ENCODE measurements around the gene EEF1A2.

The EEF1A2 gene

DNA sequence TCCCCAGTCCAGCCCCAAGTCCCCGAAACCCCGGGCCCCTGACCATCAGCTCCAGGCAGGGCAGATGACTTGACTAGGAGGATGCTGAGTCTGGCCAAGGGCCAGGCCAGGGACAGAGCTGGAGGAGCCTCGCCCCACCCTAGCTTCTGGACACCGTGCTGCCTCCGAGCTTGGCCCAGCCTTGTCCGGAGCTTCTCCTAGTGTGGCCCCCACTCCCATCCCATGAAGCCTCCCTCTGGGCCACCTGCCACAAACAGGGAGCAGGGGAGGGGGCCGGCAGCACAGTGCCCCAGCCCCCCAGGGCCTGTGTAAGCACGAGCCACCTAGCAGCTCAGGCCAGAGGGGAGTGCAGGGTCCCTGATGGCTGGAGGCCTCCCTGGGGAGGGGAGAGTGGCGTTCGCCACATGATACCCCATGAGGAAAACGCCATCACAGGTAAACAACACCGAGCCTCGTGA, 5.3 kb downstream of the EEF1A2 start:
- Histone ChIP-seq H3K27ac (ENCODE audit: insufficient read depth, low read length, poor library complexity, severe bottlenecking) (no peak overlapping the region), H3K4me3 (ENCODE audit: insufficient read depth, low read depth, low read length, poor library complexity, severe bottlenecking) (no peak overlapping the region), H3K27me3 (replicated peaks; ENCODE audit: control insufficient read depth, insufficient read depth, low read length, poor library complexity, severe bottlenecking) (peaks cover 15% of the 10 kb centered on the region), H3K4me1 (ENCODE audit: control insufficient read depth, insufficient read depth, low read length, poor library complexity, severe bottlenecking) (peaks cover 15% of the 10 kb centered on the region), H3K36me3 (ENCODE audit: control insufficient read depth, insufficient read depth, low read length) (no peaks in the 10 kb centered on the region), H3K9me3 (ENCODE audit: control insufficient read depth, low read length) (no peaks in the 10 kb centered on the region)
- DNase-seq = no peak

DNA sequence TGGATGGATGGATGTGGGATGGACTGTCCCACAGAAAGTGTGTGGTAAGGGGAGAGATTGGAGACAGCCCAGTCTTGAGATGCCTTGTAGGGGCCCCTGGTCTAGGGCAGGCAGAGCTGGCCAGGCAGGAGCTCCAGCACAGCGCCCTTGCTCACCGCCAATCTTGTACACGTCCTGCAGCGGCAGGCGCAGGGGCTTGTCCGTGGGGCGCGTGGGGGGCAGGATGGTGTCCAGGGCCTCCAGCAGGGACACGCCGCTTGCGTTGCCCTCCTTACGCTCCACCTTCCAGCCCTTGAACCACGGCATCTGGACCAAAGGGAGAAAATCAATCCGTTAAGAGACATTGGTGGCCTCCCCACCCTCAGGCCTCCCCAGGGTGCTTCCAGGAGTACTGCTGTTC, 5.9 kb downstream of the EEF1A2 start:
- Histone ChIP-seq H3K9me3 (ENCODE audit: control insufficient read depth, low read length) (no peaks in the 10 kb centered on the region), H3K27me3 (replicated peaks; ENCODE audit: control insufficient read depth, insufficient read depth, low read length, poor library complexity, severe bottlenecking) (peaks cover 9% of the 10 kb centered on the region), H3K27ac (ENCODE audit: insufficient read depth, low read length, poor library complexity, severe bottlenecking) (no peak overlapping the region), H3K36me3 (ENCODE audit: control insufficient read depth, insufficient read depth, low read length) (no peaks in the 10 kb centered on the region), H3K4me1 (ENCODE audit: control insufficient read depth, insufficient read depth, low read length, poor library complexity, severe bottlenecking) (peaks cover 10% of the 10 kb centered on the region), H3K4me3 (ENCODE audit: insufficient read depth, low read depth, low read length, poor library complexity, severe bottlenecking) (no peak overlapping the region)
- no peak for DNase-seq

DNA sequence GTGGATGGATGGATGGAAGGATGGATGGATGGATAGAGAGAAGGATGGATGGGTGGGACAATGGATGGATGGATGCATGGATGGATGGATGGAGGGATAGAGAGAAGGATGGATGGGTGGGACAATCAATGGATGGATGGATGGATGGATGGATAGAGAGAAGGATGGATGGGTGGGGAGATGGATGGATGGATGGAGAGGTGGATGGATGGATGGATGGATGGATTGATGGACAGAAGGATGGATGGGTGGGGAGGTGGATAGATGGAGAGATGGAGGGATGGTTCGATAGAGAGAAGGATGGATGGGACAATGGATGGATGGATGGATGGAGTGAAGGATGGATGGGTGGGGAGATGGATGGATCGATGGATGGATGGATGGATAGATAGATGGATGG, 6.4 kb downstream of the EEF1A2 start:
- Histone ChIP-seq H3K4me3 (ENCODE audit: insufficient read depth, low read depth, low read length, poor library complexity, severe bottlenecking) (no peak overlapping the region), H3K36me3 (ENCODE audit: control insufficient read depth, insufficient read depth, low read length) (no peaks in the 10 kb centered on the region), H3K4me1 (ENCODE audit: control insufficient read depth, insufficient read depth, low read length, poor library complexity, severe bottlenecking) (peaks cover 6% of the 10 kb centered on the region), H3K9me3 (ENCODE audit: control insufficient read depth, low read length) (no peaks in the 10 kb centered on the region), H3K27ac (ENCODE audit: insufficient read depth, low read length, poor library complexity, severe bottlenecking) (no peak overlapping the region), H3K27me3 (replicated peaks; ENCODE audit: control insufficient read depth, insufficient read depth, low read length, poor library complexity, severe bottlenecking) (peaks cover 8% of the 10 kb centered on the region)
- DNase-seq = no peak

DNA sequence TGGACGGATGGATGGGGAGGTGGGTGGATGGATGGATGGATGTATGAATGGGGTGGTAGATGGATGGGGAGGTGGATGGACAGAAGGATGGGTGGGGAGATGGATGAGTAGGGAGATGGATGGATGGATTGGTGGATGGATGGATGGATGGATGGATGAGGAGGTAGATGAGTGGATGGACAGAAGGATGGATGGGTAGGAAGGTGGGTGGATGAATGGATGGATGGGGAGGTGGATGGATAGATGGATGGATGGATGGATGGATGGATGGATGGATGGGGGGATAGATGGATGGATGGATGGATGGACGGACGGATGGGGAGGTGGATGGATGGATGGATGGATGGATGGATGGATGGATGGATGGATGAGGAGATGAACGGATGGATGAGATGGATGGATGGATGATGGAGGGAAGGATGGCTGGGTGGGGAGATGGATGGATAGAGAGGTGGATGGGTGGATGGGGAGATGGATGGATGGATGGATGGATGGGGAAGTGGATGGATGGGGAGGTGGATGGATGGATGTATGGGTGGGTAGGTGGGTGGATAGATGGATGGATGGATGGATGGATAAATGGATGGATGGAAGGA, 7.2 kb downstream of the EEF1A2 start:
- Histone ChIP-seq H3K4me3 (ENCODE audit: insufficient read depth, low read depth, low read length, poor library complexity, severe bottlenecking) (no peak overlapping the region), H3K36me3 (ENCODE audit: control insufficient read depth, insufficient read depth, low read length) (no peaks in the 10 kb centered on the region), H3K27ac (ENCODE audit: insufficient read depth, low read length, poor library complexity, severe bottlenecking) (no peak overlapping the region), H3K9me3 (ENCODE audit: control insufficient read depth, low read length) (no peaks in the 10 kb centered on the region), H3K27me3 (replicated peaks; ENCODE audit: control insufficient read depth, insufficient read depth, low read length, poor library complexity, severe bottlenecking) (peaks cover 7% of the 10 kb centered on the region), H3K4me1 (ENCODE audit: control insufficient read depth, insufficient read depth, low read length, poor library complexity, severe bottlenecking) (peaks cover 6% of the 10 kb centered on the region)
- DNase-seq = no peak

DNA sequence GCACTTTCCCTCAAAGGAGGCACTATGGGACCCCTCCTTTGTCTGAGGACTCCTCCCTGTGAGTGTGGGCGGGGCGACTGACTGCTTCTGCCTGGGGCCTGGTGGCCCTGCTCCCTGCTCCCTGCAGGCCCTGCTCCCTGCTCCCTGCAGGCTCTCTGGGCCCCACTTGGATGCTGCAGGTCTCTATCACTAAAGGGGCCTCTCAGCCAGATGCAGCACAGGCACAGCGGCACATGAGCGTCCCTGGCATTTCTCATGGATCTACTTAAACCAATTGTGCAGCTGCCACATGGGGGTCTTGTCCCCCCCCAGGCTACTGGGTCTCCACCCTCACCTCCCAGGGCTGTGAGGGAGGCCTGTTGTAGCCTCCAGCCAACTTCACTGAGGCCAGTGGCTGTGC, 7.8 kb downstream of the EEF1A2 start:
- H3K27me3 ChIP-seq (replicated peaks; ENCODE audit: control insufficient read depth, insufficient read depth, low read length, poor library complexity, severe bottlenecking) = peaks cover 7% of the 10 kb centered on the region
- H3K9me3 ChIP-seq (ENCODE audit: control insufficient read depth, low read length) = no peaks in the 10 kb centered on the region
- no peak for DNase-seq
- peaks cover under 1% of the 10 kb centered on the region for H3K4me1 ChIP-seq (ENCODE audit: control insufficient read depth, insufficient read depth, low read length, poor library complexity, severe bottlenecking)
- no peak overlapping the region for H3K27ac ChIP-seq (ENCODE audit: insufficient read depth, low read length, poor library complexity, severe bottlenecking)
- no peaks in the 10 kb centered on the region for H3K36me3 ChIP-seq (ENCODE audit: control insufficient read depth, insufficient read depth, low read length)
- H3K4me3 ChIP-seq (ENCODE audit: insufficient read depth, low read depth, low read length, poor library complexity, severe bottlenecking) = no peak overlapping the region

DNA sequence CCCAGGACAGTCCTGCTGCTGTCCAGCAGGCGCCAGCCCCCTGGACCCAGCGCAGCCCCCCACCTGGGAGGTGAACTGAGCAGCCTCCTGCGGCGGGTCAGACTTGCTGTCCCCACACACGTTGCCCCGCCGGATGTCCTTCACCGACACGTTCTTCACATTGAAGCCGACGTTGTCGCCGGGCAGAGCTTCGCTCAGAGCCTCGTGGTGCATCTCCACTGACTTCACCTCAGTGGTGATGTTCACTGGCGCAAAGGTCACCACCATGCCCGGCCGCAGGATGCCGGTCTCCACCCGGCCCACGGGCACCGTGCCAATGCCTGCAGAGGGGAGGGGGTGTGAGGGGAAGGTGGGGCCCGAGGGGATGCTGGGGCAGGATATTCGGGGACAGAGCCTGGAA, 8.5 kb downstream of the EEF1A2 start:
- Histone ChIP-seq H3K4me1 (ENCODE audit: control insufficient read depth, insufficient read depth, low read length, poor library complexity, severe bottlenecking) (no peaks in the 10 kb centered on the region), H3K27ac (ENCODE audit: insufficient read depth, low read length, poor library complexity, severe bottlenecking) (no peak overlapping the region), H3K4me3 (ENCODE audit: insufficient read depth, low read depth, low read length, poor library complexity, severe bottlenecking) (no peak overlapping the region), H3K27me3 (replicated peaks; ENCODE audit: control insufficient read depth, insufficient read depth, low read length, poor library complexity, severe bottlenecking) (peaks cover 9% of the 10 kb centered on the region), H3K9me3 (ENCODE audit: control insufficient read depth, low read length) (no peaks in the 10 kb centered on the region), H3K36me3 (ENCODE audit: control insufficient read depth, insufficient read depth, low read length) (no peaks in the 10 kb centered on the region)
- no peak for DNase-seq

DNA sequence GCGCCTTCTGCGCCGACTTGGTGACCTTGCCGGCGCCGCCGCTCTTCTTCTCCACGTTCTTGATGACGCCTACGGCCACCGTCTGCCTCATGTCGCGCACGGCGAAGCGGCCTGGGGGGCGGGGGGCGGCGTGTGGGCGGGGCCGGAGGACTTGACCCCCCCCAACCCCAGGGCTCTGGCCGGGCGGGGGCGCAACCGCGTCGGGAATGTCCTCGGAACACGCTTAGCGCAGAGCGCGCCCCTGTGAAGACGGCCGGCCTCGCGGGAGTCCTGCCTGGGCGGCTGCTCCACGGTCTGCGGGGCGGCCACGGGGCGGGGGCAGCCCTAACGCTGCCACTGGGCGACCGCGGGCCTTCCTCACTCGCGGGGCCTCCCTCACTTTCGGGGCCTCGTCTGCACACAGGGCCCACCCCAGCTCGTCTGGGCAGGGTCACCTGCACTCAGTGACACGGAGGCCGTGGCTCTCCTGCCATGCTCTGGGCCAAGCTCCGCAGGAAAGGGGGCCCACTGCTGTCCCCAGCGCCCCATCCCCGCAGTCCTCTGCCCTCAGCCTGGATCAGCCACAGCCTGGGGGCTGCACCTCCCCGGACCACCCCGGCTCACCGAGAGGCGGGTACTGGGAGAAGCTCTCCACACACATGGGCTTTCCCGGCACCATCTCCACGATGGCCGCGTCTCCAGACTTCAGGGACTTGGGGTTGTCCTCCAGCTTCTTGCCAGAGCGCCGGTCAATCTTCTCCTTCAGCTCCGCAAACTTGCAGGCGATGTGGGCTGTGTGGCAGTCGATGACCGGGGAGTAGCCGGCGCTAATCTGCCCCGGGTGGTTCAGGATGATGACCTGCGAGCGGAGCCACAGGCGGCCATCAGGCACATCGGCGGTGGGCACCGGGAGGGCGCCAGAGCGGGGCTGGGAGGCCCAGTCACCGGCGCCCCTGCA, 10.3 kb downstream of the EEF1A2 start:
- no peaks in the 10 kb centered on the region for H3K9me3 ChIP-seq (ENCODE audit: control insufficient read depth, low read length)
- no peaks in the 10 kb centered on the region for H3K36me3 ChIP-seq (ENCODE audit: control insufficient read depth, insufficient read depth, low read length)
- peaks cover 21% of the 10 kb centered on the region for H3K27me3 ChIP-seq (replicated peaks; ENCODE audit: control insufficient read depth, insufficient read depth, low read length, poor library complexity, severe bottlenecking)
- no peak for DNase-seq
- H3K27ac ChIP-seq (ENCODE audit: insufficient read depth, low read length, poor library complexity, severe bottlenecking) = no peak overlapping the region
- H3K4me1 ChIP-seq (ENCODE audit: control insufficient read depth, insufficient read depth, low read length, poor library complexity, severe bottlenecking) = no peaks in the 10 kb centered on the region
- H3K4me3 ChIP-seq (ENCODE audit: insufficient read depth, low read depth, low read length, poor library complexity, severe bottlenecking) = no peak overlapping the region

DNA sequence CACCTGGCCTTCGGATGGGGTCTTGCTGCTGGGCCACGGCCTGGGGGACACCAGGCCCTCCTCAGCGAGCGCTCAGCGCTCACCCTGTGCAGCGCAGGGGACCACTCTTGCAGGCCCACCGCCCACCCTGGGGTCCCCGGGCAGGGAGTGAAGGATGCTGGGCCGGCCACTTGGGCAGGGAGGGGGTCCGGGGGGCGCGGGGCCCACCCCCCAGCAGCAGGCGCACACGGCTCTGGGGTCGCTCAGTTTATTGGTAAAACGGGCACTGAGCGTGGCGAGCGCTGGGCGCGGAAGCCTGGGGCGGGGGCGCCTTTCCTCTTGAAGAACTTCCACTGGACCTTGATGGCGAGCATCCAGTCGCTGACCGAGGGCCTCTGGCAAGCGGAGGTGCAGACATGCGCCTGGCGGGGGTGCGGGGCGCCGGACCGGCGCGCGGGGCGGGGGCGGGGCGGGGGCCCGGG, 11.1 kb downstream of the EEF1A2 start:
- H3K27ac ChIP-seq (ENCODE audit: insufficient read depth, low read length, poor library complexity, severe bottlenecking) = no peak overlapping the region
- no peaks in the 10 kb centered on the region for H3K4me1 ChIP-seq (ENCODE audit: control insufficient read depth, insufficient read depth, low read length, poor library complexity, severe bottlenecking)
- no peaks in the 10 kb centered on the region for H3K36me3 ChIP-seq (ENCODE audit: control insufficient read depth, insufficient read depth, low read length)
- no peak for DNase-seq
- H3K9me3 ChIP-seq (ENCODE audit: control insufficient read depth, low read length) = no peaks in the 10 kb centered on the region
- H3K4me3 ChIP-seq (ENCODE audit: insufficient read depth, low read depth, low read length, poor library complexity, severe bottlenecking) = no peak overlapping the region
- peaks cover 21% of the 10 kb centered on the region for H3K27me3 ChIP-seq (replicated peaks; ENCODE audit: control insufficient read depth, insufficient read depth, low read length, poor library complexity, severe bottlenecking)

DNA sequence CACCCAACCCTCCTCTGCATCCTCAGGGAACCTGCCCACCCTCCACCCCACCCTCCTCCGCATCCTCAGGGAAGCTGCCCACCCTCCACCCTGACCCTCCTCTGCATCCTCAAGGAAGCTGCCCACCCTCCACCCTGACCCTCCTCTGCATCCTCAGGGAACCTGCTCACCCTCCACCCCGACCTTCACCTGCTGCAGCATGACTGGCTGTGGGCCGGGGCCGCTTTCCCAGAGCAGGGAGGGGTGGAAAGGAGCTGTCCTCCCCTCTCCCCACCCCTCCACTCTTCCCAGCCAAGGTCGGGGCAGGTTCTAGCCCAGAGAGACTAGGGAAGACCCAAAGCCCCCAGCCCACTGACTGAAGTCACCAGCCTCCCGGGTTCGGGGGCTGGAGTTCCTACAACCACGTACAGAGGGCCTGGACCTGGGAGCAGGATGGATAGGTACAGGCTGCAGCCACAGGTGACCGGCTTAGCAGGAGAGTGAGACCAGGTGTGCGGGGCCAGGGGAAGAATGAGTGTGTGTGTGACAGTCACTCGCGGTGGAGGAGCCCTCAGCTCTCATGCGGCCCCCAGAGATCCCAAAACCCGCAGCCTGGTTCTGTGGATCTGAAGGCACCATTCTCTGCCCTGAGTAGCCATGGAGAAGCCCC, 11.6 kb downstream of the EEF1A2 start:
- Histone ChIP-seq H3K4me3 (ENCODE audit: insufficient read depth, low read depth, low read length, poor library complexity, severe bottlenecking) (no peak overlapping the region), H3K36me3 (ENCODE audit: control insufficient read depth, insufficient read depth, low read length) (no peaks in the 10 kb centered on the region), H3K9me3 (ENCODE audit: control insufficient read depth, low read length) (no peaks in the 10 kb centered on the region), H3K27ac (ENCODE audit: insufficient read depth, low read length, poor library complexity, severe bottlenecking) (no peak overlapping the region), H3K27me3 (replicated peaks; ENCODE audit: control insufficient read depth, insufficient read depth, low read length, poor library complexity, severe bottlenecking) (peaks cover 21% of the 10 kb centered on the region), H3K4me1 (ENCODE audit: control insufficient read depth, insufficient read depth, low read length, poor library complexity, severe bottlenecking) (no peaks in the 10 kb centered on the region)
- no peak for DNase-seq

Data from effector memory CD4-positive, alpha-beta T cell (primary cell).